H1 (cell line): ENCODE data around the gene ARID4B. TPM values are rescaled to one million over a fixed set of nuclear protein-coding genes. Genes with fewer than 3 reads are reported as not detected.

ENCODE experiments used
- BACH1 ChIP-seq: IDR thresholded peaks from 2 replicates; pipeline ENCODE4 v1.6.1; 2012; ENCODE audit warnings: low read length, improper control_type of control experiment
- CBX8 ChIP-seq: fragments of 300-800, 300-1000 bp; sonication (generic); IDR thresholded peaks from 2 replicates; pipeline ENCODE4 v1.7.1; 2016; ENCODE audit warnings: low read depth, low read length, borderline replicate concordance
- CHD7 ChIP-seq: fragments of 300-600 bp; sonication (generic); IDR thresholded peaks from 2 replicates; pipeline ENCODE4 v1.7.1; 2012; ENCODE audit warnings: low read length, moderate library complexity, mild to moderate bottlenecking, inconsistent platforms; ENCODE audit not compliant: insufficient replicate concordance
- EP300 ChIP-seq, 2 experiments: IDR thresholded peaks; 1 replicate in 1 of 2; 2 replicates in 1 of 2; pipeline ENCODE4 v1.6.1; 2011 to 2012; ENCODE audit warnings: low read depth in 2 of 2, low read length in 2 of 2, mild to moderate bottlenecking in 2 of 2, borderline replicate concordance in 1 of 2, inconsistent platforms in 1 of 2, moderate library complexity in 1 of 2
- RBBP5 ChIP-seq: IDR thresholded peaks from 2 replicates; pipeline ENCODE4 v1.7.1; 2012; ENCODE audit warnings: low read depth, mild to moderate bottlenecking, inconsistent platforms, low read length, moderate library complexity, borderline replicate concordance
- SAP30 ChIP-seq: fragments of 300-600 bp; sonication (generic); IDR thresholded peaks from 2 replicates; pipeline ENCODE4 v1.7.1; 2012; ENCODE audit warnings: low read length, moderate library complexity, mild to moderate bottlenecking, inconsistent platforms; ENCODE audit not compliant: insufficient read depth, insufficient replicate concordance
- TAF1 ChIP-seq: IDR thresholded peaks from 2 replicates; pipeline ENCODE4 v1.6.1; 2011; ENCODE audit warnings: mild to moderate bottlenecking, low read depth, low read length
- USF2 ChIP-seq: IDR thresholded peaks from 2 replicates; pipeline ENCODE4 v1.6.1; 2011; ENCODE audit warnings: low read length, improper control_type of control experiment
- polyA plus RNA-seq, 7 experiments: library from polyadenylated mRNA; depleted of rRNA in 3 of 7; stranded (reverse) in 5 of 7; unstranded in 2 of 7; fragments of >200 nt in 5 of 7; fragments of 200-250 nt in 2 of 7; gene quantifications; 1 replicate in 5 of 7; 2 replicates in 1 of 7; 4 replicates in 1 of 7; pipeline versions ENCODE4 v1.2.1 to v1.2.3, GENCODE V29; 2011 to 2013; ENCODE audit warnings: missing spikeins in 2 of 7, mixed read lengths in 2 of 7
- total RNA-seq: library from RNA; stranded (reverse); fragmentation: NEBNext Ultra II Directional; extraction: Animal tissue kit (Norgen Biotek cat#: 25700); gene quantifications from 2 replicates; pipeline ENCODE4 v1.2.1, GENCODE V29; 2021

ARID4B gene
- total and polyA plus RNA-seq, 2 of the 8 experiments (the other 6 are each of a cell fraction or from before 2014, with no cell fraction given) = 5.1 to 28.8 TPM

GRCh38 chr1:235156265-235156664 lies 171.7 kb downstream of the ARID4B start (continued):
- TF ChIP-seq CHD7 (no peak), BACH1 (no peak), TAF1 (no peak), USF2 (no peak), RBBP5 (no peak), SAP30 (no peak), EP300 (IDR thresholded peaks at IDR 0.05; ENCODE audit: borderline replicate concordance in 1 of 2, low read depth in 2 of 2, low read length in 2 of 2) (no peak), CBX8 (no peak)
